A673 (cell line): ENCODE results near the gene CHKA. TPM values are rescaled to one million over a fixed set of nuclear protein-coding genes. Genes with fewer than 3 reads are reported as not detected.

ENCODE experiments used
- BruUV-seq: library from RNA; stranded (reverse); fragments of 400-500 nt; replicated peaks from 2 replicates; lab custom pipeline; 2021; lab: Mats Ljungman, UMichigan
- CTCF ChIA-PET: fragments of 300-600 bp; sonication (Branson Sonifier 250); formaldehyde crosslinking; loops from one replicate; lab custom pipeline; 2022; ENCODE audit warnings: antibody characterized with exemption; lab: Charles Lee
- POLR2A ChIA-PET: fragments of 300-600 bp; sonication (Branson Sonifier 250); formaldehyde crosslinking; loops from one replicate; lab custom pipeline; 2022; ENCODE audit warnings: antibody characterized with exemption; ENCODE audit not compliant: low non-redundant PET; lab: Charles Lee
- DNase-seq: peaks from one replicate; pipeline ENCODE4 v3.0.0-alpha.2; 2015; ENCODE audit warnings: low spot score
- H3K27ac ChIP-seq: fragments of 200-600 bp; sonication (generic); 2 replicates; pipeline ENCODE4 v1.5.1; 2016; ENCODE audit warnings: mixed run types, low read depth, mild to moderate bottlenecking, mixed read lengths, antibody characterized with exemption, low read length; ENCODE audit not compliant: poor library complexity, severe bottlenecking
- H3K27me3 ChIP-seq: fragments of 200-600 bp; sonication (generic); replicated peaks from 2 replicates; pipeline ENCODE4 v1.6.1; 2017; ENCODE audit warnings: mixed run types, low read depth, mild to moderate bottlenecking, mixed read lengths, antibody characterized with exemption, low read length; ENCODE audit not compliant: insufficient read depth, poor library complexity
- H3K36me3 ChIP-seq: fragments of 200-600 bp; sonication (generic); 2 replicates; pipeline ENCODE4 v1.6.1; 2016; ENCODE audit warnings: mixed run types, mild to moderate bottlenecking, mixed read lengths, antibody characterized with exemption, low read length; ENCODE audit not compliant: insufficient read depth, poor library complexity, severe bottlenecking
- H3K4me1 ChIP-seq: fragments of 200-600 bp; sonication (generic); 2 replicates; pipeline ENCODE4 v1.6.1; 2017; ENCODE audit warnings: mixed run types, mild to moderate bottlenecking, mixed read lengths, antibody characterized with exemption, low read length; ENCODE audit not compliant: insufficient read depth, poor library complexity, severe bottlenecking
- H3K4me3 ChIP-seq: fragments of 200-600 bp; sonication (generic); 2 replicates; pipeline ENCODE4 v1.5.1; 2016; ENCODE audit warnings: low read depth, mixed run types, mild to moderate bottlenecking, mixed read lengths, low read length; ENCODE audit not compliant: poor library complexity, severe bottlenecking
- H3K9me3 ChIP-seq: fragments of 200-600 bp; sonication (generic); 2 replicates; pipeline ENCODE4 v1.6.1; 2016; ENCODE audit warnings: mixed run types, low read depth, mild to moderate bottlenecking, mixed read lengths, antibody characterized with exemption, low read length; ENCODE audit not compliant: poor library complexity, severe bottlenecking
- CTCF ChIP-seq: fragments of 300-800, 200-600 bp; sonication (generic); conservative IDR thresholded peaks from 2 replicates; pipeline ENCODE4 v1.5.1; 2017; ENCODE audit warnings: low read depth, mild to moderate bottlenecking, antibody characterized with exemption, low read length, moderate library complexity, mixed read lengths
- EZH2 ChIP-seq: fragments of 200-600 bp; sonication (generic); IDR thresholded peaks from 2 replicates; pipeline ENCODE4 v1.6.1; 2017; ENCODE audit warnings: borderline replicate concordance, low read depth, mild to moderate bottlenecking, mixed read lengths, antibody characterized with exemption, low read length; ENCODE audit not compliant: poor library complexity, severe bottlenecking
- intact Hi-C: fragments of 100-400 bp; cut with micrococcal nuclease; formaldehyde crosslinking; loops from one replicate; pipeline ENCODE4 v1.10.0; 2022; ENCODE audit not compliant: unreplicated experiment
- total RNA-seq: library from RNA; stranded (reverse); gene quantifications from 2 replicates; pipeline ENCODE4 v1.2.3, GENCODE V29; 2021

The CHKA gene
- total RNA-seq, 1 experiment from 2014 or later = 37.5 TPM

GRCh38 chr11:68014157-68014946 lies 106.8 kb downstream of the CHKA start:
- Histone ChIP-seq H3K27me3 (no peaks in the 10 kb centered on the region), H3K9me3 (no peaks in the 10 kb centered on the region), H3K4me1 (no peaks in the 10 kb centered on the region), H3K4me3 (no peak overlapping the region), H3K27ac (no peak overlapping the region), H3K36me3 (no peaks in the 10 kb centered on the region)
- intact Hi-C loops = no loop called here
- no peak for DNase-seq
- POLR2A ChIA-PET = no interaction called here
- no peak for TF ChIP-seq CTCF
- no peak for TF ChIP-seq EZH2
- CTCF ChIA-PET = no interaction called here
- no TSS peak for BruUV-seq

GRCh38 chr11:68013611-68014156 lies 107.5 kb downstream of the CHKA start:
- BruUV-seq = no TSS peak
- DNase-seq = no peak
- CTCF ChIA-PET = no interaction called here

GRCh38 chr11:68012843-68013610 lies 108.2 kb downstream of the CHKA start:
- no peaks in the 10 kb centered on the region for H3K27me3 ChIP-seq
- no peaks in the 10 kb centered on the region for H3K9me3 ChIP-seq
- ChIA-PET CTCF (no interaction called here), POLR2A (no interaction called here)
- no TSS peak for BruUV-seq
- no peak for DNase-seq
- intact Hi-C loops = no loop called here
- H3K4me1 ChIP-seq = no peaks in the 10 kb centered on the region
- no peaks in the 10 kb centered on the region for H3K36me3 ChIP-seq
- no peak for TF ChIP-seq EZH2
- no peak for TF ChIP-seq CTCF
- H3K27ac ChIP-seq = no peak overlapping the region
- H3K4me3 ChIP-seq = no peak overlapping the region

More at GRCh38 chr11:68013611-68014156, 107.5 kb downstream of the CHKA start:
- Histone ChIP-seq H3K36me3 (no peaks in the 10 kb centered on the region), H3K27me3 (no peaks in the 10 kb centered on the region), H3K4me3 (no peak overlapping the region), H3K4me1 (no peaks in the 10 kb centered on the region), H3K9me3 (no peaks in the 10 kb centered on the region), H3K27ac (no peak overlapping the region)
- TF ChIP-seq CTCF = no peak
- no peak for TF ChIP-seq EZH2
- POLR2A ChIA-PET = no interaction called here
- intact Hi-C loops = no loop called here
